ENCODE measurements around the gene ABCC5.

The ABCC5 gene

DNA sequence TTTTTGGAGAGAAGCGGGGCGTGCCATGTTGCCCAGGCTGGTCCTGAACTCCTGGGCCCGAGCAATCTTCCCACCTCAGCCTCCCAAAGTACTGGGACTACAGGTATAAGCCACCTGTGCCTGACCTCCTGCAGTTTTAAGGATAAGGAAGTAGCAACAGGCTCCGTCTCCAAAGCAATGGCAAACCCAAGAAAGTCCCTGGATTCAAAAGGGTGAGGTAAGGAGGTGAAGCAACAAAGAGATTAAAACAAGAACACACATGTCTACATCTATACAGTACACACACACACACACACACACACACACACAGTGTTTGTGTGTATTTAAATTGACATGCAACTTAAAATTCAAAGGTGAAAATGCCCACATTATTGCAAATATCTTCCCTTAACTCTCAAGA, 58.9 kb downstream of the ABCC5 start:
- DNase-seq (ENCODE audit: low read depth) = no peak
- TF ChIP-seq, protein P1, sequence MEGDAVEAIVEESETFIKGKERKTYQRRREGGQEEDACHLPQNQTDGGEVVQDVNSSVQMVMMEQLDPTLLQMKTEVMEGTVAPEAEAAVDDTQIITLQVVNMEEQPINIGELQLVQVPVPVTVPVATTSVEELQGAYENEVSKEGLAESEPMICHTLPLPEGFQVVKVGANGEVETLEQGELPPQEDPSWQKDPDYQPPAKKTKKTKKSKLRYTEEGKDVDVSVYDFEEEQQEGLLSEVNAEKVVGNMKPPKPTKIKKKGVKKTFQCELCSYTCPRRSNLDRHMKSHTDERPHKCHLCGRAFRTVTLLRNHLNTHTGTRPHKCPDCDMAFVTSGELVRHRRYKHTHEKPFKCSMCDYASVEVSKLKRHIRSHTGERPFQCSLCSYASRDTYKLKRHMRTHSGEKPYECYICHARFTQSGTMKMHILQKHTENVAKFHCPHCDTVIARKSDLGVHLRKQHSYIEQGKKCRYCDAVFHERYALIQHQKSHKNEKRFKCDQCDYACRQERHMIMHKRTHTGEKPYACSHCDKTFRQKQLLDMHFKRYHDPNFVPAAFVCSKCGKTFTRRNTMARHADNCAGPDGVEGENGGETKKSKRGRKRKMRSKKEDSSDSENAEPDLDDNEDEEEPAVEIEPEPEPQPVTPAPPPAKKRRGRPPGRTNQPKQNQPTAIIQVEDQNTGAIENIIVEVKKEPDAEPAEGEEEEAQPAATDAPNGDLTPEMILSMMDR (IDR thresholded peaks at IDR 0.05; ENCODE audit: control insufficient read depth, insufficient read depth, low read depth, low read length, missing control alignments) = no peak
- no peak overlapping the region for H3K4me3 ChIP-seq (ENCODE audit: control insufficient read depth, low read depth, low read length)

DNA sequence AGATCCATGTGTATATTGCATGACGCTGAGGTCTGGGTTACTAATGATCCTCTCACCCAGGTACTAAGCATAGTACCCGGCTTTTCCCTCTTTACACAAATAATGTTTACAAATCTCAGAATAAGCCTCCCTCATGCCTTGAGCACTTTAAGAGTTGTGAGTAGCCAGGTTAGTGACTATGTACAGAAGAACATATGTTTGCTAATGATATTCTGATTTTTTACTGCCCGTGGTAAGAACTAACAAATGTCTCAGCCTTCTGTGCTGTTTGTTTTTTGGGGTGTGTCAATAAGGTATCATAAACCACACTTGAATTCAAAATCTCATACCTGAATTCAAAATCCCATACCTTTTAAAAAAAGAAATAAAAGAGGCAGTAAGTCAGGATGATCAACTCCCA, 59.5 kb downstream of the ABCC5 start:
- TF ChIP-seq, protein P1 (IDR thresholded peaks at IDR 0.05; ENCODE audit: control insufficient read depth, insufficient read depth, low read depth, low read length, missing control alignments) = no peak
- no peak for DNase-seq (ENCODE audit: low read depth)

DNA sequence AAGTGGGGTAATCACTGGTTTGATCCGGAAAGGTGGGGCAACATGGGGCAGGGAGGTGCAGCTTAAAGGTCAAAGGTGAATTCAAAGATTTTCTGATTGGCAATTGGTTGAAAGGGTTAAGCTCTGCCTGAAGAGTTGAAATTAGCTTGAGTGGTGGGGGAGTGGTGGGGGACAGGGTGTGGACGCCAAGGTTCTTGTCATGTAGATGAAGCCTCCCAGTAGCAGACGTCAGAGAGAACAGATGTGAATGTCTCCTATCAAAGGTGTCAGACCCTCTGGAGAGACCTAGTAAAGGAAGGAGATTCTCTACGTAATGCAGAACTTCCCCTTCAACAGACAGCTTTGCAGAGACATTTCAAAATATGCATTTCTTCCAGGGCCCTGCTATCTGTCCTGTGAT, 62.8 kb downstream of the ABCC5 start:
- no peak for DNase-seq (ENCODE audit: low read depth)
- H3K4me3 ChIP-seq (ENCODE audit: control insufficient read depth, low read depth, low read length) = no peak overlapping the region
- TF ChIP-seq, protein P1 (IDR thresholded peaks at IDR 0.05; ENCODE audit: control insufficient read depth, insufficient read depth, low read depth, low read length, missing control alignments) = no peak

More for the DNA sequence above, 59.5 kb downstream of the ABCC5 start:
- H3K4me3 ChIP-seq (ENCODE audit: control insufficient read depth, low read depth, low read length) = no peak overlapping the region

DNA sequence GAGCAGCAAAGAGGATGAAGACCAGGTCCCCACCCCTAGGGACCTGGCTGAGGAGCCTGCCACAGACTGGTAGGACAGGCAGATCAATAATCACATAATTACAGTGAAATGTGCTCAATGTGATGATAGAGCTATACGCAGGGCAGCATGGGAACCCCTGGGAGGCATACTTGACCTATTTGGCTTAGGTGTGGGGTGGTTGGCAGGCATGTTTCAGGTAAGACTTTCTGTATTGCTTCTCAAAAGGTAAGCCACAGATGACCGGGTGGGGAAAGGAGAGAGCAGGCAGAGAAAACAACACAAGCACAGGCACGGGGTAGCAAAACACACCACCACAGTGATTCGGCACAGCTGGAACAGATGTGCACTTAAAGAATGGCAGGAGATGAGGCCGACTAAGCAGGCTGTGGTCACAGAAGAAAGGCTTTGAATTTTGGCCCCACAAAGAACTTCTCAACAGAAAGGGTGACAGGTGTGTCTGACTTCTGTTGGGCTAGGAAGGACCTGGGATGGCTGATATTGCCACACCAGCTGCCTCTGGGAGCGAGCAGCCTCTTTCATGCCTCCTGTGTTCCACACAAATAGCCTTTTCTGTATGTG, 64.1 kb downstream of the ABCC5 start:
- DNase-seq (ENCODE audit: low read depth) = no peak
- TF ChIP-seq, protein P1 (IDR thresholded peaks at IDR 0.05; ENCODE audit: control insufficient read depth, insufficient read depth, low read depth, low read length, missing control alignments) = no peak
- H3K4me3 ChIP-seq (ENCODE audit: control insufficient read depth, low read depth, low read length) = no peak overlapping the region

DNA sequence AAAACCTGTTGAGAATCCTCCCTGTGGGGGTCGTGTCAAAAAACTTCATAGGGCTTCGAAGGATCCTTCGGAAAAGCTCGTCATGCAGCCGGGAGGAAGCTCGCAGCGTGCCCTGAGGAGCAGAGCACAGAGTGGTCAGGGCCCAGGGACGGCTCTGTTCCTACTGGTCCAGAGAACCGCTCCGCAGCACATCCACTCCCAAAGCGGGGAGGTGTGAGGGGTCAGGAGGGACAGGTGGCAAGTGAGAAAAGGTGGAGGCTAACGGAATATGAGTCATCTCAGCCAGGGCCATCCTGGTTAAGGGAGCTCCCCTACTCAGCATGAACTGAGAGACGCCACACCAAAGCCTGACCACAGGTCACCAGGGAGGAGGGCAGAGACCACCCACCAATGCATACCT, 66.2 kb downstream of the ABCC5 start:
- DNase-seq (ENCODE audit: low read depth) = no peak
- no peak overlapping the region for H3K4me3 ChIP-seq (ENCODE audit: control insufficient read depth, low read depth, low read length)
- TF ChIP-seq, protein P1 (IDR thresholded peaks at IDR 0.05; ENCODE audit: control insufficient read depth, insufficient read depth, low read depth, low read length, missing control alignments) = no peak

- no peak for DNase-seq (ENCODE audit: low read depth)
- TF ChIP-seq, protein P1 (IDR thresholded peaks at IDR 0.05; ENCODE audit: control insufficient read depth, insufficient read depth, low read depth, low read length, missing control alignments) = no peak
- H3K4me3 ChIP-seq (ENCODE audit: control insufficient read depth, low read depth, low read length) = no peak overlapping the region
Measured at GRCh38 chr3:183949690-183950089, 68.0 kb downstream of the ABCC5 start.

GRCh38 chr3:183946037-183946436, 71.6 kb downstream of the ABCC5 start:
- TF ChIP-seq, protein P1 (IDR thresholded peaks at IDR 0.05; ENCODE audit: control insufficient read depth, insufficient read depth, low read depth, low read length, missing control alignments) = no peak
- H3K4me3 ChIP-seq (ENCODE audit: control insufficient read depth, low read depth, low read length) = no peak overlapping the region
- no peak for DNase-seq (ENCODE audit: low read depth)
